Glomerular endothelial cell (primary cell): ENCODE data around the gene CFD. TPM values are rescaled to one million over a fixed set of nuclear protein-coding genes. Genes with fewer than 3 reads are reported as not detected.
"Not testable (repeated sequence)": the region's sequence is repeated elsewhere in the genome, so short reads cannot be mapped to it uniquely, and the experiment has no call there.

Source experiments
- DNase-seq: peaks from one replicate; pipeline ENCODE4 v3.0.0-alpha.2; 2011; ENCODE audit warnings: low read depth, low spot score; ENCODE audit errors: extremely low read depth
- total RNA-seq: library from RNA; depleted of rRNA; stranded (reverse); fragments of >200 nt; gene quantifications from 2 replicates; pipeline ENCODE4 v1.2.3, GENCODE V29; 2015

The CFD gene
- total RNA-seq, 1 donor from 2014 or later, result 1.2 TPM

DNA sequence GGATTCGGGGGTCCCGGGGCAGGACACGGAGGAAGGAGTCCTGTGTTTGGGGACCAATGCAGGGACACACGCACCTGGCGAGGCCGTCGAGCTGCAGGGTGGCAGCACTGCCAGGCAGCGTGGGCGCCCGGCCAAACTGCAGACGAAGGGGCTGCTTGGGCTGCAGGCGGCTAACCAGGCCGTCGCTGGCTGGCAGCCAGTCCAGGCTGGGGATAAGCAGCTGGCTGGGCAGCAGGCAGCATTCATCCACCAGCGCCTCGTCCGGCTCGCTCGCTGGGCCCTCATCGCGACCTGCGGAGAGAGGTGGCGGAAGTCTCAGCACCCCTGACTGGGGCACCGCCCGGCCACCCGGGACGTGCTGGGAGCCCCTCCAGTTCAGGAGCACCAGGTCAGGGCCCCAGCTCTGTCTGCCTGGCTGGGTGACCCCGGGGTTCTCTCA is 11.5 kb downstream of the CFD start:
- DNase-seq, result no peak

DNA sequence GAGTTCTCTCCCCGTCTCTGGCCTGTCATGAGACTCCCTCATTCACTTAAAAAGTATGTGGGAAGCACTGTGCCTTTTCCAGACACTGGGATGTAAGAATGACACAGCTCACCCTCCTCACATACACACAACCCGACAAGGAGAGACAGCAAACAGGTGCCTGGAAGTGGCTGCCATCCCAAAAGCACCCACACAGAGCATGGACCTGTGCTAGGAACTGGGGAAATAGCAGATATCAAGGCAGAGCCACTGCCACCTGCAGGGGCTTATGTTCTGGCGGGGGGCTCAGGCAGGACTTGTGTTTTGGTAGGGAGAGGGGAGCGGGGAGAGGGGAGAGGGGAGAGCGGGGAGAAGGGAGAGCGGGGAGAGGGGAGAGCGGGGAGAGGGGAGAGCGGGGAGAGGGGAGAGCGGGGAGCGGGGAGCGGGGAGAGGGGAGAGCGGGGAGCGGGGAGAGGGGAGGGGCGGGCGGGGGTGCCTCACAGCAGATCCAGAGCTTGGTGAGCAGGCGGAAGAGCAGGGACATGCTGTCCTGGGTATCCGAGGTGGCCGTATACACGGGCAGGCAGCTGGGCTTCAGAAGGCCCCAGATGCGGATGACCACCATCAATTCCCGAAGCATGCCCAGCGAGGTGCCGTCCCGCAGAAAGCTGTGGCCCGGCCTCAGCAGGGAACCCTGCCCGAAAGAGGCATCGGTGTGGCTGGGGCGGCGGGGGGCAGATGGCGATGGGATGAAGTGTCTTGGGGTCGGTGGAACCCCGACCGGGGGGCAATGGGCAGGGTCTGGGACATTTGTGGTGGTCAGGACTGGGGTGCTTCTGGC is 12.2 kb downstream of the CFD start:
- no peak for DNase-seq

DNA sequence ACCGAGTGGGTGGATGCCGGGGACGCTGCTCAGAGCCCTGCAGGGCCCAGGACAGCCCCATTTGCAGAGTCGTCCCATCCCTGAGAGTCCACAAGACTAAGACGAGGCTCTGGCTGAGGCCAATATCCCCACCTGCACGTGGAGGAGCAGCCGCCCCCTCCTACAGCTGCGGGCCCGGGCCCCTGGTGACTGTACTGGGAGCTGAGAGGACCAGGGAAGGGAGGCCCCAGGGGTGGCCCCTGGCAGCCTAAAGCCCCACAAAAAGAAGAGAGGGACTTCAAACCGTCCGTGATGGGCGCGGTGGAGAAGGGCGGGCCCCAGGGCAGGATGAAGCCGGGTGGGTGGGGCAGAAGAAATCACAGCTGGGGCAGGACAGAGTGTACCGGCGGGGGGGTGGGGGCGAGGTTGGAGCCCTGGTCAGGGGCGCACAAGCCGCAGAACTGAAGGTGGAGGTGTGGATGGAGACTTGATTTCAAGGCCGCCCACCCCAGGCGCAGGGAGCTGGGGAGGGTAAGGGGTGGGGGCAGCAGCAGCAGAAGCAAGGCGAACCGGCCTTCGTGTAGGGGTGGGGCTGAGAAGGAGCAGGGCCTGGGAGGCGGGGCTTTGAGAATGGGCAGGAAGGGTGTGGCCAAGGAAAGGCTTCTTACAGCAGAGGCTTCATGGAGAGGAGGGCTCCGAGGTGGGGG is 12.9 kb downstream of the CFD start:
- DNase-seq, result no peak

DNA sequence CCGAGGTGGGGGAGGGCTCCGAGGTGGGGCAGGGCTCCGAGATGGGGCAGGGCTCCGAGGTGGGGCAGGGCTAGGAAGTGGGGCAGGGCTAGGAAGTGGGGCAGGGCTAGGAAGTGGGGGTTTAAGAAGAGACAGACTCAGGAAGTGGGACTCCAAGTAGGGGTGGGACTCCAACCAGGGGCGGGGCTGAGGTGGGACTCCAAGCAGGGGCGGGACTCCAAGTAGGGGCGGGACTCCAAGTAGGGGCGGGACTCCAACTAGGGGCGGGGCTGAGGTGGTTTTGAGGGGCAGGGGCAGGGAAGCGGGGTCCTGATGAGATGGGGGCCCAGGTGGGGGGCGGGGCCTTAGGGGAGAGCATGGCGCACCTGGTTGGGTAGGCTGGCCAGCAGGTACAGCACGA is 13.6 kb downstream of the CFD start:
- no peak for DNase-seq

DNA sequence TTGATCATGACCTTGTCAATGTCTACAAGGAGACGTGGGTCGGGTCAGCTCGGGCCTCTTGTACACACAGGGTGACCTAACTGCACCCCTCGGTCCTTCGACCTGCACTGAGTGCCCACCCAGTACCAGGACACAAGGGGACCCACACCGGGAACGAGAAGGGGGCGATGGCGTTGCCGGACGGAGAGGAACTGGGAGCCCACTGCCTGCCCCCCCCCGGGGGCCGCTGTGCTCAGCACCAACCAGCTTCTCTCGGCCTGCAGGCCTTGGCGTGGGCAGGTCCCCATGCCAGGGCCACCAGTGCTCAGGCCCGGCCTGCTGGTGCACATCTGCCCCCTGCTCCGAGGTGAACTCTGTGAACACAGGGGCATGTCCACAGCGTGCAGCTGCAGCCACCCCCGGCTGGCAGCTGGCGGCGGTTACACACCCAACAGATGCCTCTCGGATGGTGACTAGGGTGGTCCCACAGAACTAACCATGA is 14.1 kb downstream of the CFD start:
- no peak for DNase-seq

DNA sequence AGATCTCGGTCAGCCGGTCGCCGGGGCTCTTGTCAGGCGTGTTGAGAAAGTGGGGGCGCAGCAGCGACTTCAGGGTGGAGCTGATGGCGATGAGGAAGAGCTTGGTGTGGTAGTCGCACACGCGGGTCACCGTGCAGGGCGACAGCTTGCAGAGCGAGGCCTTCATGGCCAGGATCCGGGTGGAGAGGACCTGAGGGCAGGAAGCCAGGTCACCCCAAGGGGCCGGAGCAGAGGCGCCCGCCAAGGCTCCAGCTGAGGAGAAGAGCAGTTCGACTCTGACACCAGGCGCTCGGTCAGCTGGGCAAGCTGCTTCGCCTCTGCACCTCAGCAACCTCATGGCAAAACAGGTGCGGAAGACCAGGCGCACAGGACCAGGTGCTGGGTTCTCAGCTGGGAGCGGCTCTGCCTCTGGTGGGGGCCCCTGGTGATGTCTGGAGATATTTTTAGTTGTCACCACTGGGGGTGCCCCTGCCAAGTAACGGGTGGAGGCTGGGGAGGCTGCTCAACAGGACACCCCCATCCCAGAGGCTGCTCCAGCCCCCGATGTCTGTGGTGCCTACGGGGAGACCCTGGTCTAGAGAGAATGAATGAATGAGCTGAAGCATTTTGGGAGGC is 15.9 kb downstream of the CFD start:
- no peak for DNase-seq

DNA sequence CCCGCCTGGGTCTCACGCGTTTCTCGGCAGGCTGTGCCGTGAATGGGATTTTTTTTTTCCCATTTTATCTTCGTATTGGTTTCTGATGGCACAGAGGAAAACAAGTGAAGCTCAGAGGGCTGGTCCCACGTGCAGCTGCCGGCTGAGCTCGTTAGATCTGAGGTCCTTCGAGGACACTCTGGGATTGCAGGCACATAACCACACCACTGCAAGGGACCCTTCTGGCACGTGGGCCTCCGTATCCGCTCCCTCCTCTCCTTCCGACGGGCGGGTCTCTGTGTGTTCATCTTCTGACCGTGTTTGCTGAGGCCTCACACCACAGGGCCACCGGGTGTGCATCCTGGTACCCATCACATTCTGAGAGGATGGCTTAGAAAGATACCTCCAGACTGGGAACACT is 16.6 kb downstream of the CFD start:
- no peak for DNase-seq

DNA sequence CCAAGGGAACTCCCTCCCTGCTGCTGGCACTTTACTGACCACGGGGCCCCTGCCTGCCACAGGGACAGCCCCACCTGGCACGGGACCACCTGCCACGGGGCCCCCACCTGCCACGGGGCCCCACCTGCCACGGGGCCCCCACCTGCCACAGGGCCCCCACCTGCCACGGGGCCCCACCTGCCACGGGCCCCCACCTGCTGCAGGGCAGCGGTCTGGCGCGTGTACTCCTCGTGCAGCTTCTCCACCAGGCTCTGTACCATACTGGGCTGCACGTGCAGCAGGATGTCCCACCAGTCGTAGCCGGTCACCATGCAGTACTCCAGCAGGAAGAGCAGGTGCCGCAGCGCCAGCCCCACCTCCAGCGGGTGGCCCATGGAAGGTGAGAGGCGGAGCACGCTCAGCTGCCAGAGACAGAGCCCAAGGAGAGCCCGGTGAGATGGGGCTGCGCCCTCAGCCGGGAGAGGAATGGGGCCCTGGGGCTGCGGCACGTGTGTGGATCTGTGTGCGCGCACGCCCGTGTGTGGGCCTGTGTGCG is 17.4 kb downstream of the CFD start:
- no peak for DNase-seq

DNA sequence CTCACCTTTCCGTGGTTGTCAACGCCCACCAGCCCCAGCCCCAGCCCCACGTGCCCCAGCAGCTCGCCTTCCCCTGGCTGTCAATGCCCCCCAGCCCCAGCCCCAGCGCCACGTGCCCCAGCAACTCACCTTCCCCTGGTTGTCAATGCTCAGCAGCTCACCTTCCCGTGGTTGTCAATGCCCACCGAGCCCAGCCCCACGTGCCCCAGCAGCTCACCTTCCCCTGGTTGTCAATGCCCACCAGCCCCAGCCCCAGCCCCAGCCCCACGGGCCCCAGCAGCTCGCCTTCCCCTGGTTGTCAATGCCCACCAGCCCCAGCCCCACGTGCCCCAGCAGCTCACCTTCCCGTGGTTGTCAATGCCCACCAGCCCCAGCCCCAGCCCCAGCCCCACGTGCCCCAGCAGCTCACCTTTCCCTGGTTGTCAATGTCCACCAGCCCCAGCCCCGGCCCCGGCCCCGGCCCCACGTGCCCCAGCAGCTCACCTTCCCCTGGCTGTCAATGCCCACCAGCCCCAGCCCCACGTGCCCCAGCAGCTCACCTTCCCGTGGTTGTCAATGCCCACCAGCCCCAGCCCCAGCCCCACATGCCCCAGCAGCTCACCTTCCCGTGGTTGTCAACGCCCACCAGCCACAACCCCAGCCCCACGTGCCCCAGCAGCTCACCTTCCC is 18.7 kb downstream of the CFD start:
- not testable (repeated sequence) for DNase-seq

DNA sequence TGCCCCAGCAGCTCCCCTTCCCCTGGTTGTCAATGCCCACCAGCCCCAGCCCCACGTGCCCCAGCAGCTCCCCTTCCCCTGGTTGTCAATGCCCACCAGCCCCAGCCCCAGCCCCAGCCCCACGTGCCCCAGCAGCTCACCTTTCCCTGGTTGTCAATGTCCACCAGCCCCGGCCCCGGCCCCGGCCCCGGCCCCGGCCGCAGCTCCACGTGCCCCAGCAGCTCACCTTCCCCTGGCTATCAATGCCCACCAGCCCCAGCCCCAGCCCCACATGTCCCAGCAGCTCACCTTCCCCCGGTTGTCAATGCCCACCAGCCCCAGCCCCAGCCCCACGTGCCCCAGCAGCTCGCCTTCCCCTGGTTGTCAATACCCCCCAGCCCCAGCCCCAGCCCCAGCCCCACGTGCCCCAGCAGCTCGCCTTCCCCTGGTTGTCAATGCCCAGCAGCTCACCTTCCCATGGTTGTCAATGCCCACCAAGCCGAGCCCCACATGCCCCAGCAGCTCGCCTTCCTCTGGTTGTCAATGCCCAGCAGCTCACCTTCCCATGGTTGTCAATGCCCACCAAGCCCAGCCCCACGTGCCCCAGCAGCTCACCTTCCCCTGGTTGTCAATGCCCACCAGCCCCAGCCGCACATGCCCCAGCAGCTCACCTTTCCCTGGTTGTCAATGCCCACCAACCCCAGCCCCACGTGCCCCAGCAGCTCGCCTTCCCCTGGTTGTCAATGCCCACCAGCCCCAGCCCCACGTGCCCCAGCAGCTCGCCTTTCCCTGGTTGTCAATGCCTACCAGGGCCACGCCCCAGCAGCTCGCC is 19.5 kb downstream of the CFD start:
- not testable (repeated sequence) for DNase-seq

DNA sequence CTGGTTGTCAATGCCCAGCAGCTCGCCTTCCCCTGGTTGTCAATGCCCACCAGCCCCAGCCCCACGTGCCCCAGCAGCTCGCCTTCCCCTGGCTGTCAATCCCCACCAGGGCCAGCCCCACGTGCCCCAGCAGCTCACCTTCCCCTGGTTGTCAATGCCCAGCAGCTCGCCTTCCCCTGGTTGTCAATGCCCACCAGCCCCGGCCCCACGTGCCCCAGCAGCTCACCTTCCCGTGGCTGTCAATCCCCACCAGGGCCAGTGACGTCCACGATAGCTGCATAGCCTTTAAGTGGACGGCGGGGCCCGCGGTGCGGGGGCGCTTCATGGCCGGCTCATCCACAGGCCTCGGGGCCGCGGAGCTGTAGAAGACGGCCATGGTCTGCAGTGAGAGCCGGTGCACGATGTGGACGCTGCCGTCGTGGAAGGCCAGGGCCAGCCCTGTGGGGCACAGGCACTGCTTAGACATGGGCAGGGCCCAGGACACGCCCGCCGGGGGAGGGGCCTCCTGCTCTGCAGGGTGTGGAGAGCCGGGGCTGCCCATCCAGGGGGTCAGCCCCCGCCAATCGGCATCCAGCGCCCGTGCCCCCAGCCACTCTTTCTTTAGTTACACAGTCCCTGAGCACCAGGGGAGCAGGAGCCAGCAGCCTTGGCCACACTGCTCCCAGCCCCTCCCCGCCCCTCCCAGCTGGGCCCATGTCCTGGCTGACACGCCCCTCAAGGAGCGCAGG is 20.4 kb downstream of the CFD start:
- no peak for DNase-seq

DNA sequence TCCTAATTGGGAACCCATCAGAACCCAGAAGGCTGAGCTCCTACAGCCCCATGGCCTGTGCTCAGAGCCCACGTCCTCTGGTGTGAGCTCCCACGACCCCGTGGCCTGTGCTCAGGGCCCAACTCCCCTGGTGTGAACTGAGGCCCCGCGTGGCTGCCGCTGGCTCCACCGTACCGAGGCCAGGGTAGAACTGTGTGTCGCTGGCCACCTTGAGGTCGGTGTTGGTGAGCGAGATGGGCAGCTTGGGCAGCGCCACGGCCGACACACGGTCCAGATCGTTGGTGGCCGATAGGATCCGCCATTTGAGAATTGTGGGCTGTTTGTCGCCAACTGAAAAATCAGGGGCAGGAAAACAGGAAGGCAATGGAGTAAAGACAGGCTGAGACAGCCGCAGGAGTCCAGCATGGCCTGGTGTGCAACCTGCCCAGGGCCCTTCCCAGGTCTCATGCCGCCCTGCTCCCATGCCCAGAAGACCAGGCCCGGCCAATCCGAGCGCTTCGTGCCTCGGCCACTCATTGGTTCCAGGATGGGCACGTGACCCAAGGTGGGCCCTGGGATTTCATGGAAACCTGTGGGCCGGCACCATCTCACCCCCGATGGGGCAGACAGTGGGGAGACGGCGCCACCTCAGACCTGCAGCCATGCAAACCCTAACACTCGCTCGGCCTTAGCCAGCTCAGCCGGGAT is 22.1 kb downstream of the CFD start:
- no peak for DNase-seq

DNA sequence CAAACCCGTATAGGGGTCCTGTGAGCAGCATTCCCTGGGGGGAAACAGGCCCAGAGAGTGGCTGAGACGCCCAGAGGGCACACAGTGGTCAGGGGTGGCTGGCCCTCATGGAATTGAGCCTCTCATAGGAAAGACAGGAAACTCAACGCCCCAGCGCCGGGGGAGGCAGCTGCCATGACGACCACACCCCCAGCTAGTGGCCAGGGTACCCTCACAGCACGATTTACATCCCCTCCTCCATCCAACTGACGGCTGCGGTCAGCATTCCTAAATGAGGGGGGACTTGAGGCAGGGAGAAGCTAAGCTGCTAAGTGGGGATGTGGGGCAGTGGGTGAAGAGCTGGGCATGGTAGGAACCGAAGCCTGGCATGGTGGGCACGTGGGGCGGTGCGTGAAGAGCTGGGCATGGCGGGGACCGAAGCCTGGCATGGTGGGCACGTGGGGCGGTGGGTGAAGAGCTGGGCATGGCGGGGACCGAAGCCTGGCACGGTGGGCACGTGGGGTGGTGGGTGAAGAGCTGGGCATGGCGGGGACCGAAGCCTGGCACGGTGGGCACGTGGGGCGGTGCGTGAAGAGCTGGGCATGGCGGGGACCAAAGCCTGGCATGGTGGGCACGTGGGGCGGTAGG is 23.5 kb downstream of the CFD start:
- no peak for DNase-seq

DNA sequence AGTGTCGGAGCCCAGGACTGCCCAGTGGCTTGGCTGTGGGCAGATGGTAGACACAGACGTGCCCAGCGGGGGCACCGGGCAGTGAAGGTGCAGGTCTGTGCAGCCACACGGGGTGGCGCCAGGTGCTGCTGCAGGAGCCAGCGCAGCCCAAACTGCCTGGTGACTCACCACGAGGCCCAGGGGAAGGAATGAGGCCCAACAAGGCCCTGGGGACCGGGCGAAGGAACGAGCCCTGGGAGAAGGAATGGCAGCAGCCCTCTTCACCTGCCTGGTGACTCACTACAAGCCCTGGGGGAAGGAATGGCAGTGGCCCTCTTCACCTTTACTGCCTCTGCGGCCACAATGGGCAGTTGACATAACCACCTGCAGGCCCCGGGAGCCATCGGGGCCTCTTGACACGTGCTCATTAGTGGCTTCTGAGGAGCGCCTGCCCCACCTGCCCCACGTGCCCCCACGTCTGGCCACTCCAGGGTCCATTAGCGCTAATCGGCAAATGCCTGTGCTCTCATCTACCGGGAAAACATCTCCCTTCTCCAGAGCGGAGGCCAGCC is 24.3 kb downstream of the CFD start:
- DNase-seq, result no peak

DNA sequence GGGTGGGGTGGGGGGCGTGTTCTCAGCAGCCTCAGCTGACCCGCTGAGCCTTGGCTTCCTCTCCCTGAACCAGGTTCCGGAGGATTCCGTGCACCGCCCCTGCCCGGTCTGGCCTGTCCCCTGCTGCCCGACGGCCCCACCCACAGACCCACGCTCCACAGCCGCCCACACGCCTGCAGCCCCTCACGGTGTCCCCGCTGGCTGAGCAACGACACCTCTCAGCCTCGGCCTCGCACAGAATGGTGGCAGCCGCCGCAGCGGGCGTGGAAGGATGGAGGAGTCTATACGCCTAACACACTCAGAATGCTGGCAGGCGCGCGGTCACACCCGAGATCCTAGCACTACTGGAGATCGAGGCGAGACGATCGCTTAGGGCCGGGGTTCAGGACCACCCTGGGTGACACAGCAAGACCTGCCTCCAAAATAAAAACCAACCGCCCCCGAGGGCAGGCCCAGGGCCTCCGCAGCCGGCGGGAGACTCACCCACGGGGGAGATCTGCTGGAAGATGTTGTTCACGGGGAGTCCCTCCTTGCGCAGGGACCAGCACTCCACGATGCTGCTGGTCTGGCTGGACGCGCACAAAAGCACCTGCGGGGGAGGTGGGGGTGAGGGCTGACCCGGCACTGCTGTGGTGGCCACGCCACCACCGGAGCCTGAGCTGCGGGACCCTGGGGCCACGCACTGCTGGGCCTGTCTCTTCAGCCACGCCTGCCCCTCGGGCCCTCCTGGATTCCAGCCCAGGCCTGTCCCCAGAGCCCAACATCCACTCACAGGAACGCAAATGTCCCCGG is 25.2 kb downstream of the CFD start:
- no peak for DNase-seq

DNA sequence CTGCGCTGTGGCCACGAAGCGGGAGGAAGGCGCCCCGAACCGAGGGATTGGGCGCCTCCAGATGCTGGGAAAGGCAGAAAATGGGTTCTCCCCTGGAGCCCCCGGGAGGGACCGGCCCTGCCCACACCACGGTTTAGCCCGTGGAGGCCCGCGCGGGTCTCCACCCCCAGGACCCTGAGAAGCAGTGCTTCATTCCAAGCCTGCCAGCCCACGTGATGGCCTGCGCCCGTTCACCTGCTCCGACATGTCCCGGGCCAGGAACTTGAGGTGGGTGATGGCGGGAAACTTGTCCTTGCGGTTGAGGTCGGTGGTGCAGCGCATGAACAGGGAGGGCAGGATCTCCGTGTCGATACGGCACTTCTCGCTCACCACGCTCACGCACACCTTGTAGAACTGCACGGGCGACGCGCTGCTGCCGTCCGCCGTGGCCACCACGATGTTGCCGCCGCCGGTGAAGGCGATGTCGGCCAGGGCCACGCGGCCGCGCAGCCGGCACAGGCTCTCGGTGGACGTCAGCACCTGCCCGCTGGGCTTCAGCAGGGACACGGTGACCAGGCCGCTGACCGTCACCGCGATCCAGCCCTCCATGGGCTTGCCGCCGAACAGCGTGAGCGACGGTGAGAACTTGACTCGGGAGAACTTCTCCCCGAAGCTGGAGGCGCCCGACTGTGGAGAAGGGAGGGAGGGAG is 26.2 kb downstream of the CFD start:
- no peak for DNase-seq

DNA sequence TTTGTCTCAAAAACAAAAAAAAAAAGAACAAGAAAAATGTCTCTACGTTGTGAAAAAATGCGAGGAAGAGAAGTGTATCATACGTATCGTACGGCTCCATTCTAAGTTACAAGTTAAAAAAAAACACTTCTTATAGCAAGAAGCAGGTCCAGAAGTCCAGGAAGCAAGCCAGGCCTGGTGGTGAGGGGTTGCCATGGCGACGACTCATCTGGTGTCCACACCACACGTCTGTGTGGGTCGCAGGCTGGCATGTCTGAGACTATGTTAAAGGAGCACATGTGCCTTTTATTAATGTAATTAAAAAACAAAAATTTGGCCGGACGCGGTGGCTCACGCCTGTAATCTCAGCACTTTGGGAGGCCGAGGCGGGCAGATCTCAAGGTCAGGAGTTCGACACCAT is 27.6 kb downstream of the CFD start:
- DNase-seq, result no peak
